GM18520 (cell line): ENCODE results near the gene MED12L.

Source experiments
- ATAC-seq: cut with Tn5 transposase; IDR thresholded peaks from one replicate; pipeline ENCODE4 v1.9.1; 2021; ENCODE audit not compliant: unreplicated experiment

The MED12L gene

GRCh38 chr3:151315846-151316245 lies 230.4 kb downstream of the MED12L start:
- no peak for ATAC-seq

- no peak for ATAC-seq
Observed at GRCh38 chr3:151316267-151316991, 231.0 kb downstream of the MED12L start, which contains the start of gene GPR87. GPR87 (minus strand) TSS chr3:151316820; CDS start chr3:151300100, 16,720 bp downstream.

GRCh38 chr3:151318313-151318712 lies 232.8 kb downstream of the MED12L start:
- ATAC-seq: no peak

- ATAC-seq: no peak
Observed at GRCh38 chr3:151318991-151319390, 233.5 kb downstream of the MED12L start.

GRCh38 chr3:151319628-151320027 lies 234.2 kb downstream of the MED12L start:
- ATAC-seq: no peak

GRCh38 chr3:151320131-151320530 lies 234.7 kb downstream of the MED12L start:
- ATAC-seq: no peak

- no peak for ATAC-seq
Observed at GRCh38 chr3:151321526-151321925, 236.1 kb downstream of the MED12L start.

GRCh38 chr3:151322511-151322910 lies 237.0 kb downstream of the MED12L start:
- ATAC-seq: no peak

GRCh38 chr3:151327571-151328198 lies 242.2 kb downstream of the MED12L start:
- no peak for ATAC-seq

GRCh38 chr3:151328298-151328995 lies 243.0 kb downstream of the MED12L start:
- ATAC-seq: no peak

- ATAC-seq: no peak
Observed at GRCh38 chr3:151329363-151329762, 243.9 kb downstream of the MED12L start, which contains the start of gene P2RY13. P2RY13 (minus strand) TSS chr3:151329549; CDS start chr3:151329528, 21 bp downstream.

- ATAC-seq: no peak
Observed at GRCh38 chr3:151330379-151330778, 244.9 kb downstream of the MED12L start.

GRCh38 chr3:151330899-151331298 lies 245.4 kb downstream of the MED12L start:
- ATAC-seq: no peak

GRCh38 chr3:151331696-151332095 lies 246.2 kb downstream of the MED12L start:
- ATAC-seq: no peak

- ATAC-seq: no peak
Observed at GRCh38 chr3:151345859-151346258, 260.4 kb downstream of the MED12L start.

GRCh38 chr3:151346292-151346691 lies 260.8 kb downstream of the MED12L start:
- no peak for ATAC-seq

GRCh38 chr3:151347432-151347831 lies 262.0 kb downstream of the MED12L start:
- ATAC-seq: no peak

GRCh38 chr3:151350656-151351055 lies 265.2 kb downstream of the MED12L start:
- ATAC-seq: no peak

- no peak for ATAC-seq
Observed at GRCh38 chr3:151351219-151351618, 265.8 kb downstream of the MED12L start.

GRCh38 chr3:151351648-151352047 lies 266.2 kb downstream of the MED12L start:
- no peak for ATAC-seq

GRCh38 chr3:151356794-151357462 lies 271.5 kb downstream of the MED12L start:
- no peak for ATAC-seq
